BLaER1 (cell line): ENCODE data around the gene TSKU.
"Not testable (repeated sequence)": the region's sequence is repeated elsewhere in the genome, so short reads cannot be mapped to it uniquely, and the experiment has no call there.

Experiments
- H3K27ac ChIP-seq: shearing (Covaris generic); formaldehyde crosslinking; 2 replicates; pipeline ENCODE4 v1.8.1; 2022
- H3K27me3 ChIP-seq: shearing (Covaris generic); formaldehyde crosslinking; 2 replicates; pipeline ENCODE4 v1.8.1; 2022
- H3K36me3 ChIP-seq: shearing (Covaris generic); formaldehyde crosslinking; 2 replicates; pipeline ENCODE4 v1.8.1; 2022
- H3K4me1 ChIP-seq: shearing (Covaris generic); formaldehyde crosslinking; 2 replicates; pipeline ENCODE4 v1.8.1; 2022
- H3K4me2 ChIP-seq: shearing (Covaris generic); formaldehyde crosslinking; 2 replicates; pipeline ENCODE4 v1.8.1; 2022
- H3K4me3 ChIP-seq: shearing (Covaris generic); formaldehyde crosslinking; 2 replicates; pipeline ENCODE4 v1.8.1; 2022
- H3K9ac ChIP-seq: shearing (Covaris generic); formaldehyde crosslinking; 2 replicates; pipeline ENCODE4 v1.8.1; 2022
- H3K9me3 ChIP-seq: shearing (Covaris generic); formaldehyde crosslinking; 2 replicates; pipeline ENCODE4 v1.8.1; 2022
- H4K20me1 ChIP-seq: shearing (Covaris generic); formaldehyde crosslinking; 2 replicates; pipeline ENCODE4 v1.8.1; 2022
- Cebpa-rat ChIP-seq: shearing (Covaris generic); IDR thresholded peaks from 2 replicates; pipeline ENCODE4 v1.8.1; 2022

Gene TSKU

DNA sequence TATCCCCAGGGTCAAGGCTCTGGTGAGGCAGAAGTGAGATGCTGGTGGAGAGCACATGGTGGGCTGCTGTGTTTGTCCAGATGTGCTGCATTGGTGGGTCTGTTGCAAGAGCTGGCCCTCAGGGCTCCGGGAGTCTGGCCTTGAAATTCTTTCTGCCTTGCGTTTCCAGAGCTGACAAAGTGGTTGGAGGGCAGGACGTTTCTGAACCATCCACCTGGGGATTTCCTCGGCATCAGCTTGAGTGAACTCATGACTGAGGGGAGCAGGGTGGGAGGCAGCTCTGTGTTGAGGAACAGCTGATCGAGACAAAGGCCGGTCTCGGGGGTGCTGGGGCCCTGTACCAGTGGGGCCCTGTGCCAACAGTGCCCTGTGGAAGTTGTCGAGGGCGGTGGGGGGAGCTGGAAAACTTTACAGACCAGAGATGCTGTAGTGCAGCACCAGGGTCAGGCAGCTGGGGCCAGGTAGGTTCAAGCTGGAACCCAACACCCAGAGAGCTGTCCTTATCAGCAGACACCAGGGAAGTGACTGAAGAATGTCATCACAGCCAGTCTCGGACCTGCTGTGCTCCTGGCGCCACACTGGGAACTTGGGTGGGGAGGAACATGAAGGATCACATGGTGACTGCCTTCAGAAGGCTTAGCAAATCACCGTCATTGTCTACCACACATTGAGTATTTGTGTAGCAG is 4.9 kb downstream of the TSKU start:
- peaks cover 83% of the 10 kb centered on the region for H4K20me1 ChIP-seq

DNA sequence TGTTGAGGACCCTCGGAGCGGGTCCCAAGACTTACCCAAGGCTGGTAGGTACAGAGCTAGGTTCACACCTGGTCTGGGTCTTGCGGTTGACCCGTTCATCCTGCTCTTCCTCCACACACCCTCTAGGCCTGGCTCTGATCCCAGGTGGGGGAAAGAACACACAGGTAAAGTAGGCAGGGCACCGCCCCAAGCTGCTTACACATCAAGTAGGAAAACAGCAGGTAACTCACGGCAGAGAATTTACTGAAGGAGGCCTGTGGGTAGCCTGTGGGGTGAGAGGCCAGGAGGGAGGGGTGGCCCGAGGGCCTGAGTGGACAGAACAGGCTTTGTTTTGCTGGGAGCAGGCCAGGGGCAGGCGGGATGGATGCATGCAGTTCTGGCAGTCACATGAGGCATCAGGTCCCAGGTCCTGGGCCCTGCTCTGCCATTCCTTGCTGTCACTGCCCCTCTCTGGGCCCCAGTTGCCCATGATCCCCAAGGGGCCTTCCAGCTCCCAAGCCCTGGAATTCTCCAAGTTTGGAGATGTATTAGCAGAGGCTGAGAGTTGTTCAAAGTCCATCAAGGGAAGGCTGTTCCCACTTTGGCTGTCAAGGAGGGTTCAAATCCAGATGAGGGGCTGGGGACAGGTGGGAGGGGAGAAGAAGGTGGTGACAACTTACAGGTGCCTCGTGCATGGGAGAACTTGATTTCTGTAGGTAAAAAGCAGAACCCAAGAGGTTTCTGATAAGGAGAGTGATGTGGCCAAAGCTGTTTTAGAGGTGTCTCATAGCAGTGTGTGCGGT is 5.7 kb downstream of the TSKU start:
- no peaks in the 10 kb centered on the region for H3K27me3 ChIP-seq
- peaks cover 85% of the 10 kb centered on the region for H3K4me1 ChIP-seq
- H3K4me3 ChIP-seq = no peak overlapping the region
- H3K9ac ChIP-seq = no peak overlapping the region
- TF ChIP-seq Cebpa-rat = no peak
- H3K4me2 ChIP-seq = peak overlapping the region; percentile 39
- H3K9me3 ChIP-seq = peaks cover 16% of the 10 kb centered on the region
- H3K36me3 ChIP-seq = peaks cover 21% of the 10 kb centered on the region
- H4K20me1 ChIP-seq = peaks cover 91% of the 10 kb centered on the region
- no peak overlapping the region for H3K27ac ChIP-seq

More for the DNA sequence above, 4.9 kb downstream of the TSKU start:
- no peaks in the 10 kb centered on the region for H3K27me3 ChIP-seq
- peaks cover 16% of the 10 kb centered on the region for H3K9me3 ChIP-seq
- TF ChIP-seq Cebpa-rat = no peak
- peaks cover 21% of the 10 kb centered on the region for H3K36me3 ChIP-seq
- H3K4me2 ChIP-seq = peak overlapping the region; percentile 32
- H3K4me1 ChIP-seq = peaks cover 77% of the 10 kb centered on the region
- H3K9ac ChIP-seq = no peak overlapping the region
- H3K27ac ChIP-seq = no peak overlapping the region
- no peak overlapping the region for H3K4me3 ChIP-seq

DNA sequence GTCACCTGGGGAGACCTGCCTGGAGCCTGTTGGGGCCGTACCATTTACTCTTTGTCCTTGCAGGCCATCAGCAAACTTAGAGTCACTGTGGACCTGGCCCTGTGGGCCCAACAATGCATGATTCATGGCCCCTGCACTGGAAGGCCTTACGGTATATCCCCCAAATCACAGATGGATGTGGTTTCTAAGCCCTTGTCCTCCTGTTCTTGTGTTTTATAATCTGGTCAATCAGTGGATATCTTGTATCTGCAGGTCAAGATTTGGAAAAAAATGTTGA is 6.2 kb downstream of the TSKU start:
- no peak for TF ChIP-seq Cebpa-rat
- H3K4me2 ChIP-seq = peak overlapping the region; percentile 39; the same call in 1 of the 2 replicates
- H4K20me1 ChIP-seq = peaks cover 91% of the 10 kb centered on the region

DNA sequence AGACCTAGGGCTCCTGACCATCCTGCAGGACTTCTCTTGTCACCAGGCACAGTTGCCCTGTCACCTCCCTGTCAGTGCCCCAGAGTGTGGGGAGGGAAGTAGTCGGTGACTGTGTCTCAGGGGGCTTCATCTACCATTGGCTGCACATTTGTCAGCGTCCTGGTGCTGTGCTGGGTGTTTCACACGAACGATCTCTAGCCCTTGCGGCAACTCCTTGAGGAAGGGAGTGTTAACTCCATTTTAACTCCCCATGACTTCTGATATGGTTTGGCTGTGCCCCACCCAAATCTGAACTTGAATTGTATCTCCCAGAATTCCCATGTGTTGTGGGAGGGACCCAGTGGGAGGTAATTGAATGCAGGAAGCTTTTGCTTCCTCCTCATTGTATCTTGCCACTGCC is 7.1 kb downstream of the TSKU start:
- Histone ChIP-seq H3K4me3 (no peak overlapping the region), H3K27me3 (no peaks in the 10 kb centered on the region), H3K9ac (no peak overlapping the region), H3K36me3 (peaks cover 32% of the 10 kb centered on the region), H3K27ac (no peak overlapping the region), H3K4me1 (peaks cover 80% of the 10 kb centered on the region), H3K4me2 (peak overlapping the region; percentile 56), H4K20me1 (peaks cover 91% of the 10 kb centered on the region), H3K9me3 (peaks cover 16% of the 10 kb centered on the region)
- no peak for TF ChIP-seq Cebpa-rat

More for the DNA sequence above, 6.2 kb downstream of the TSKU start:
- Histone ChIP-seq H3K27me3 (no peaks in the 10 kb centered on the region), H3K4me3 (no peak overlapping the region), H3K27ac (no peak overlapping the region), H3K4me1 (peaks cover 87% of the 10 kb centered on the region), H3K9me3 (peaks cover 16% of the 10 kb centered on the region), H3K9ac (no peak overlapping the region), H3K36me3 (peaks cover 24% of the 10 kb centered on the region)

DNA sequence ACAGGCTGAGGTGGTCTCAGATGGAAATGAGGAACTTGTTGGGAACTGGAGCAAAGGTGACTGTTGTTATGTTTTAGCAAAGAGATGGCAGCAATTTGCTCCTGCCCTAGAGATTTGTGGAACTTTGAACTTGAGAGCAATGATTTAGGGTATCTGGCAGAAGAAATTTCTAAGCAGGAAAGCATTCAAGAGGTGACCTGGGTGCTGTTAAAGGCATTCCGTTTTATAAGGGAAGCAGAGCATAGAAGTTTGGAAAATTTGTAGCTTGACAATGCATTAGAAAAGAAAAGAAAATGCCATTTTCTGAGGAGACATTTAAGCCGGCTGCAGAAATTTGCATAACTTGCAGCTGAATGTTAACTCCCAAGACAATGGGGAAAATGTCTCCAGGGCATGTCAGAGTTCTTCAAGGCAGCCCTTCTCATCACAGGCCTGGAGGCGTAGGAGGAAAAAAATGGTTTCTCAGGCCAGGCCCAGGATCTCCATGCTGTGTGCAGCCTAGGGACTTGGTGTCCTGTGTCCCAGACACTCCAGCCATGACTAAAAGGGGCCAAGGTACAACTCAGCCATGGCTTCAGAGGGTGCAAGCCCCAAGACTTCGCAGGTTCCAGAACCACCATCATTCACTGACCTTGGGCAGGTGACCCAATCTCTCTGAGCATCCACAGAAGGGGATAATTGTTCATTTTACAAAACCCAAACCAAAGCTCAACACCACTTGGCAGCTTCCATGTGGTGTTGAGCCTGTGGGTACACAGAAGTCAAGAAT is 8.0 kb downstream of the TSKU start:
- H3K4me2 ChIP-seq = peak overlapping the region; percentile 56
- not testable (repeated sequence) for H3K4me3 ChIP-seq, H3K27me3 ChIP-seq, H3K9ac ChIP-seq, H3K27ac ChIP-seq
- H3K36me3 ChIP-seq = peaks cover 42% of the 10 kb centered on the region
- H3K9me3 ChIP-seq = peaks cover 16% of the 10 kb centered on the region
- H3K4me1 ChIP-seq = peaks cover 71% of the 10 kb centered on the region
- peaks cover 91% of the 10 kb centered on the region for H4K20me1 ChIP-seq

DNA sequence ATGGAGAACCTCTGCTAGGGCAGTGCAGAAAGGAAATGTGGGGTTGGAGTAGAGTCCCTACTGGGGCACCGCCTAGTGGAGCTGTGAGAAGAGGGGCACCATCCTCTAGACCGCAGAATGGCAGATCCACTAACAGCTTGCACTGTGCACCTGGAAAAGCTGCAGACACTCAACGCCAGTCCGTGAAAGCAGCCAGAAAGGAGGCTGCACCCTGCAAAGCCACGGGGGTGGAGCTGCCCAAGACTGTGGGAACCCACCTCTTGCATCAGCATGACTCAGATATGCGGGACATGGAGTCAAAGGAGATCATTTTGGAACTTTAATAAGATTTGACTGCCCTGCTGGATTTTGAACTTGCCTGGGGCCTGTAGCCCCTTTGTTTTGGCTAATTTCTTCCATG is 8.7 kb downstream of the TSKU start:
- Histone ChIP-seq H3K4me1 (peaks cover 68% of the 10 kb centered on the region), H3K9me3 (peaks cover 16% of the 10 kb centered on the region), H3K27me3 (no peaks in the 10 kb centered on the region), H4K20me1 (peaks cover 91% of the 10 kb centered on the region), H3K27ac (no peak overlapping the region), H3K4me3 (no peak overlapping the region), H3K36me3 (peaks cover 48% of the 10 kb centered on the region), H3K4me2 (no peak overlapping the region), H3K9ac (no peak overlapping the region)
- no peak for TF ChIP-seq Cebpa-rat

DNA sequence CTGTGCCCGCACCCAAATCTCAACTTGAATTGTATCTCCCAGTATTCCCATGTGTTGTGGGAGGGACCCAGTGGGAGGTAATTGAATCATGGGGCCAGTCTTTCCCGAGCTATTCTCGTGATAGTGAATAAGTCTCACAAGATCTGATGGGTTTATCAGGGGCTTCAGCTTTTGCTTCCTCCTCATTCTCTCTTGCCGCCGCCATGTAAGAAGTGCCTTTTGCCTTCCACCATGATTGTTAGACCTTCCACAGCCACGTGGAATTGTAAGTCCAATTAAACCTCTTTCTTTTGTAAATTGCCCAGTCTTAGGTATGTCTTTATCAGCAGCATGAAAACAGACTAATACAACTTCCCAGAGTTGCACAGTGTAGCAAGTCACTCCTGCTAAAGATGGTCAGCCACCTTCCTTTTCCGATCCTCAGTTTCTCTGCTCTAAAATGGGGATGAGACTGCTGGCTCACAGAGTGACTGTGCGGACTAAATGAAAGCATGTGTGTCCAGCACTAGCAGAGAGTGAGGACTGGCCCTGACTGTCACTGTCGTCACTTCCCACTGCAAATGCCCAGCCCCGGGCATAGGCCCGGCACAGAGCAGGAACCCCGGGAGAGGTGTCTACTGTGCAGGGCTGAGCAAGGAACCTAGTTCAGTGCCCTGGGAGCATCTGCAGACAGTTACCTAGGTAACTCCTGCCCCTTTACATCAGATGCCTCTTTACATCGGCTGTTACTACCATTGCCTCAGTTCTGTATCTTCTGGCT is 9.5 kb downstream of the TSKU start:
- Histone ChIP-seq H3K4me2 (peak overlapping the region; percentile 46), H3K27ac (no peak overlapping the region), H3K36me3 (peaks cover 55% of the 10 kb centered on the region), H3K9me3 (peaks cover 16% of the 10 kb centered on the region), H3K9ac (0 out of 2 replicates have a peak overlapping the region, but pooled peaks have one; percentile 30), H3K27me3 (no peaks in the 10 kb centered on the region), H3K4me1 (peaks cover 61% of the 10 kb centered on the region), H3K4me3 (no peak overlapping the region), H4K20me1 (peaks cover 91% of the 10 kb centered on the region)
- TF ChIP-seq Cebpa-rat = no peak

DNA sequence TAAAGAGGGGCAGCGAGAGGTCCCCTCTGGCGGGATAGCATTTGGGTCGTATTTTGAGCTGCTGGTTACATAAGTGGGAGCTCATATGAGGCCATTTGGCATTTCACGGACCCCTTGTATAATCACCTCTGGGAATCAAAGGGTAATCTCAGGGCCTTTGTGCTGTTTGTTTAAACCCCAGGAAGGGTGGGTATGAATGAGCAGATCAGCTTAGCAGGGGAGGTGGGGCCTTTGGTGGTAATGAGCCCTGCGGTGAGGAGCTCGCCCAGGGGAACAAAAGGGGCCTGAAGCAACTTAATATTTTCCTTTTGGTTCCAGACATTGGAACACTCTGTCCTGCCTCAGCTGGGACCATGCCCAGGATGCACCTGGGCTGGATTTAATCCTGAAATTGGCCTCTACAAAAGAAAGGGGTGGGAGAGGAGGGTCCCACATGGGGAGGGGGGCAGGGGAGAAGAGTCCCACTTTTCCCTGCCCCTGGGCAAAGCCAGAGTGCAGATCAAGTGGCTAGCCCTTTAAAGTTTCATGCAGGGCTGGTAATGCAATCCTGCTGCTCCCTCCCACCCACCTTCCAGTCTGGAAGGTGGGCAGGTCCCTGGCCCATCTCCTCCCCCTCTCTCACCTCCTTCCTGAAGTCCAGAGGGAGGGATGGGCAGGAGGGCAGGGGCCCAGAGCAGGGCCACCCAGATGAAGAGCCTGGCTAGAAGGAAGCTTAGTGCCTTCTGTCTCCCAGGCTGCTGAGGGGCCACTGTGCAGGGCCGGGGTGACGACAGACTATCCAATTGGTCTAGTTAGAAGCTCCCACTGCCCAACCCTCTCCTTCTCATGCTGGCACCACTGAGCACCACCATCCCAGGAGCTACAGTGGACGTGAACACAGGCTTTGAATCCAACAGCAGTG is 10.5 kb downstream of the TSKU start:
- peaks cover 91% of the 10 kb centered on the region for H4K20me1 ChIP-seq
- 0 out of 2 replicates have a peak overlapping the region, but pooled peaks have one; percentile 30 for H3K9ac ChIP-seq
- no peaks in the 10 kb centered on the region for H3K27me3 ChIP-seq
- H3K4me3 ChIP-seq = no peak overlapping the region
- no peak for TF ChIP-seq Cebpa-rat
- peak overlapping the region; percentile 58; the same call in 1 of the 2 replicates for H3K27ac ChIP-seq
- H3K9me3 ChIP-seq = peaks cover 16% of the 10 kb centered on the region
- H3K4me2 ChIP-seq = peak overlapping the region; percentile 46
- H3K4me1 ChIP-seq = peaks cover 56% of the 10 kb centered on the region
- peaks cover 56% of the 10 kb centered on the region for H3K36me3 ChIP-seq
